HG03558 (cell line): ENCODE data around the gene ERP44.
"Not testable (repeated sequence)": the region's sequence is repeated elsewhere in the genome, so short reads cannot be mapped to it uniquely, and the experiment has no call there.

Source experiments
- ATAC-seq: cut with Tn5 transposase; IDR thresholded peaks from one replicate; pipeline ENCODE4 v1.9.1; 2021; ENCODE audit warnings: moderate number of reproducible peaks; ENCODE audit not compliant: unreplicated experiment; ENCODE audit errors: extremely low read depth

Gene ERP44

GRCh38 chr9:100098887-100099721 lies at the start of gene ERP44, which contains the start of gene INVS:
TSS of gene ERP44 (minus strand) at chr9:100099000. CDS start at chr9:100098840, 160 bp downstream.
TSS of gene INVS (plus strand) at chr9:100099243. CDS start at chr9:100104522, 5,279 bp downstream.
- ATAC-seq: peak; percentile 94

DNA sequence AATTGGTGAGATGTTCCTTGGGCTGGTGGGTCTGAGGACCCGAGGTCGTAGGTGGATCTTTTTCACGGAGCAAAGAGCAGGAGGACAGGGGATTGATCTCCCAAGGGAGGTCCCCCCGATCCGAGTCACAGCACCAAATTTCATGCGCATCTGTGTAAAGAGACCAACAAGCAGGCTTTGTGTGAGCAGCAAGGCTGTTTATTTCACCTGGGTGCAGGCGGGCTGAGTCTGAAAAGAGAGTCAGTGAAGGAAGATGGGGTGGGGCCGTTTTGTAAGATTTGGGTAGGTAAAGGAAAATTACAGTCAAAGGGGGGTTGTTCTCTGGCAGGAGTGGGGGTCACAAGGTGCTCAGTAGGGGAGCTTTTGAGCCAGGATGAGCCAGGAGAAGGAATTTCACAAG lies 47.2 kb upstream of the ERP44 start:
- not testable (repeated sequence) for ATAC-seq

DNA sequence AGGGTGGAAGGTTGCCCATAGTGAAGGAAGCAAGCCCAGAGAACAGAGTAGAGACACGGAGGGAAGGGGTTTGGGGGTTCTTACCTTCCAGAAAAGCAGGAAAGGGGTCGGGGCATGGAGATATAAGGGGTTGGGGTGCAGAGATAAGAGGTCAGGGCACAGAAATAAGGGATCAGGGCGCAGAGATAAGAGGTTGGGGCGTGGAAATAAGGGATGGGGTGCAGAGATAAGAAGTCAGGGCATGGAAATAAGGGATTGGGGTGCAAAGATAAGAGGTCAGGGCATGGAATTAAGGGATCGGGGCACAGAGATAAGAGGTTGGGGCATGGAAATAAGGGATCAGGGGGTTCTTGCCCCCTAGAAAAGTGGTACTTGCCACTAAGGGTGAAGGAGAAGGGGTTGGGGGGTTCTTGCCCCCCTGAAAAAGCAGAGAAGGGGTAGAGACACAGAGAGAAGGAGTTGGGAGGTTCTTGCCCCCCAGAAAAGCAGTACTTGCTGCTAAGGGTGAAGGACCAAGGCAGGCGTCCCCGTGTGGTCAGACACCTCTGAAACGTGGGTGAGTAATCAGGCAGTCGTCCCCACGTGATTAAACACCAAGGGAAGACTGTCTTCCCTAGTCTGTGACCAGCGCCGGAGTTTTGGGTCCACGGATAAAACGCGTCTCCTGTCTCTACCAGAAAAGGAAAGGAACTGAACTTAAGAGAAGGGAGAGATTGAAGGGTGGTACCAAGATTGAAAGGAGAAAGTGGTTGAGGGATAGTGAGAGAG lies 46.6 kb upstream of the ERP44 start:
- ATAC-seq: not testable (repeated sequence)

GRCh38 chr9:100141862-100142261 lies 43.1 kb upstream of the ERP44 start:
- not testable (repeated sequence) for ATAC-seq

- ATAC-seq: not testable (repeated sequence)
Observed at GRCh38 chr9:100140303-100140702, 41.5 kb upstream of the ERP44 start.

DNA sequence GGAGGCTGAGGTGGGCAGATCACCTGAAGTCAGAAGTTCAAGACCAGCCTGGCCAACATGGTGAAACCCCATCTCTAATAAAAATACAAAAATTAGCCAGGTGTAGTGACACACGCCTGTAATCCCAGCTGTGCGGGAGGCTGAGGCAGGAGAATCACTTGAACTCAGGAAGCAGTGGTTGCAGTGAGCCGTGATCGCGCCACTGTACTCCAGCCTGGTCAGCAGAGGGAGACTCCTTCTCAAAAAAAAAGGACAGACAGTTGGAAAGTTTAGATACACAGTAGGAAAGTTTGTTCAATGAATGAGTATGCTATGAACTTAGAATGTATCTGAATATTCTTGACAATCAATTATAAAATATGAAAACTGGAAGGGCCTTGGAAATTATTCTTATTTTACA lies 38.0 kb upstream of the ERP44 start:
- not testable (repeated sequence) for ATAC-seq

- ATAC-seq: no peak
Observed at GRCh38 chr9:100134731-100135130, 35.9 kb upstream of the ERP44 start.

DNA sequence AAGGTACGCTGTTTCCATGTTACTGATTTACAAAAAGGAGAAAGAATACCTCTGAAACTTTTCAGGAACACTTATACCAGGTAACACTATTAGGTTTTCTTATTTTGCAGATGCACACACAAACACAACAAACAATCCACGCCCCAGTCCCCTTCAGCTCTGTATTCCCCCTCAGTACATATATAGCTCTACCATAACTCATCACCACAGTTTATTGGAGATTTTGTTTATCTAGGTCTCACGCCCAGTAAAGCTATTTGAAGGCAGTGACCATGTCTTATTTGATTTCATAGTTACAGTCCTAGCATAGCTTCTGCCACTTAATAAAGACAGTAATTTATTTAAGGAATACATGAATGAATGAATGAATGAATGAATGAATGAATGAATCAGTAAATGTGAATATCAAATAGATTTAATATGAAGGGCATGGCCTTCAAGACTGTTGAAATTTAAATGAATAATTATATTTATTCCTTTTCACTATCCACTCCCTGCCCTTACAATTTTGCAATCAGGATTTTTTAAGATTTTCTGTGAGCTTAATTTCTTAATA lies 33.2 kb upstream of the ERP44 start:
- no peak for ATAC-seq

- ATAC-seq: no peak
Observed at GRCh38 chr9:100131216-100131615, 32.4 kb upstream of the ERP44 start.

DNA sequence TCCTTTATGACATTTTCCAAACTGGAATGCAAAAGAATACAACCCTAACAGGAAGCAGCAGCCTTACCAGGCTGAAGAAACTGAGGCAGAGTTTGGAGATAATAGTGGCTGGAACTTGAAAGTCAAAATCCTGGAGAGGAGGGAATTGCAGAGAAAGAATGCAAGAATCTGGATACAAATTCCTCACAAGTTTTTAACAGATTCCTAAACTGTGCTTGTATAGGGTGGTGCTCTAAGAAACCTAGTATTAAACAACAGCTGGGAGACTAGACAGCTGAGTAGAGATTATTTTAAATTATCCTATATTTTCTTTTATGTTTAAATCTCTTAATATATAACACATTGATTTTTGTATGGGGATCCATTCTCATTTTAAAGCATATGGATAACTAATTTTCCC lies 31.0 kb upstream of the ERP44 start:
- ATAC-seq: no peak

DNA sequence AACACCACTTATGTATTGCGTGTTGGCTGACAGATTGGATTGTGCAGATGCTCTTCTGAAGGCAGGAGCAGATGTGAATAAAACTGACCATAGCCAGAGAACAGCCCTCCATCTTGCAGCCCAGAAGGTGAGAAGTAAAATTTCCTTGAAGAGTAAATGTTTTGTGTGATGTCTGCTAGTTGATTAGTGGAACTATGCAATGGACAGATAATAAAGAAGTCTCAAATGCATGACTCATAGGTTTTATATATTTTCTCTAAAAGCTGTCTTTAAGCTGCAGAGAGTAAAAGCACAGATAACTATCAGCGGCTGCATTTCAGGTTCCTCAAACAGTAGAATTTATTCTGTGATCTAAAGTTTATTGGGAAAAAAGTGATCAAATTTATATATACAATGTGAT lies 27.6 kb upstream of the ERP44 start:
- no peak for ATAC-seq

DNA sequence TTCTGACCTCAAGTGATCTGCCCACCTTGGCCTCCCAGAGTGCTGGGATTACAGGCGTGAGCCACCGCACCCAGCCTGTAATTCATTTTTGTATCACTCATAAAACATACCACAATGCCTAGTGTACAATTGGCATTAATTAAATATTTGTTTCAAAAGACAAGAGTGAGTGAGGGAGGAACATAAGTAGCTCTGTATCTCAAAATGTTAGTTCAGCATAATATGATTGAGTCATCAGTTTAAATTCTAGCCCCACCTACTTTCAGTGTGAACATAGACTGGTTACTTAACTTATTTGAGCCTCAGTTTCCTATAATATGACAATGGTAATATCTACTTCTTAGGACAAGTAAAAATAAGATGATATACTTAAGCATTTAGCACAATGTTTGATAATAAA lies 27.1 kb upstream of the ERP44 start:
- ATAC-seq: no peak

- no peak for ATAC-seq
Observed at GRCh38 chr9:100125236-100125635, 26.4 kb upstream of the ERP44 start.

DNA sequence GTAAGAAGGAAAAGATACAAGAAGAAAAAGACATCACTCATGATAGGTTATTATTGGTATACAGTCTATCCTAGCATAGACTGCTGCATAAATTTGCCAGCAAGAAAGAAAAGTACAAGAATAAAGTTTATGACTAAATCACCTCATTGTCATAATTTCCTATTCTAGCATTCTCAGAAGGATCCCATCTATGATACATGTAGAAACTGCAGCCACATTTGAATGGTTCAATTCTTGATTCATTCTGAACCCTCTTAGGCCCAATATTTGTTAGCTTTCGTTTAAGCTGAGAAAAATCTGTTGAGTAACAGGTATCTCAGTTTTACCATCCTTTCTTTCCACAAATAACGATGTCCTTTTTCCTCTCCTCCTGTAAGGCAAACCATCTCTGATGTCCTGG lies 21.5 kb upstream of the ERP44 start:
- ATAC-seq: no peak

DNA sequence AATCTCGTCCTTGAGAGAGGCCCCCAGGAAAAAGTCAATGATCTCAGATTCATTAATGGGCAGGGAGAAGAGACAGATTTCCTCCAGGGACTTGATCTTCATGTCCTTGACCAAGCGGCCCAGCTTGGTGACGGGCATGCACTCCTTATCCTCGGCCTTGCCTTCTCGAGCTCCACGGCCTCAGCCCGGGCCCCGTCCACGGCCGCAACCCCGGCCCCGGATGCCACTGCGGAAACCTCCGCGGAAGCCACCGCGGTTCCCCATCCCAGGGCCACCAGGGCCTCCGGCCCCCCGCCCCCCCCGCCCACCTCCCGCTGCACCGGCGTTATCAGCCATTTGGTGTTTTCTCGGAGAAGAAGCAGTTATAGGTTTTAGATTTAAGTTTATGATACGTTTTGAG lies 18.5 kb upstream of the ERP44 start:
- no peak for ATAC-seq

- no peak for ATAC-seq
Observed at GRCh38 chr9:100112677-100113336, 14.0 kb upstream of the ERP44 start.

DNA sequence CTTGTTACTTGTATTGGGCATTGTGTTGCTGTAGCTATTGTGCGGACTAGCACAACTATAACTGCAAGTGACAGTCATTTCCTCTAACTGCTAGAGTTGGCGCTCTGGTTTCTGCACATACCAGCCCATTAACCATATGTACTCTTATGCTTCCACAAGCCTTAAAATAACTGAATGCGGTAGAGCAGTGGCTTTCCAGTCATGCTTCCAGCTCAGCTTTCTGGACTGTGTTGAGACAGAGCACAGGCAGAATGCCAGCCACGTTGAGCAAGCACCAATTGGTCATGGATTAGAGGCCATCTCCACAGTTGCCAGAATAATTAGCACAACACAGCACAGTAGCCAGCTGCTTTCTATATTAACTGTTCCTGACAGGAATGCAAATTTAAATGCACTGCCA lies 12.4 kb upstream of the ERP44 start:
- no peak for ATAC-seq

DNA sequence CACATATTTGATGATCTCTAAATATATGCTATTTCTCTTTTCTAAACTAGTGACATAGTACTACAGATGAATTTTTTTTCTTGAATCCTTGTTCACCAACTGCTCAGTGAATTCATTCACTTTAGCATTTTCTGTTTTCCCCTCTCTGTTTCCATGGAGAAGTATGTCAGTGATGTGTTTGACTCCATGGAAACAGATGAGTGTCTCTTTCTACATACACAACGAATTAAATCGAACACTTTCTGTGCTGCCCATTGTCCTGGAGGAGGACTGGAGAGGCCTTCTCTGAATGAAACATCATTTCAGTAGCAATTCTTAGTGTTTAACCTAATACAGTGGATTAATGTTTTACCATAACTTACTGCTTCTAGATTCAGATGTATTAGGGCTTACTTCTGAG lies 9.8 kb upstream of the ERP44 start:
- ATAC-seq: no peak

- ATAC-seq: no peak
Observed at GRCh38 chr9:100106616-100107015, 7.8 kb upstream of the ERP44 start.

- ATAC-seq: no peak
Observed at GRCh38 chr9:100105861-100106260, 7.1 kb upstream of the ERP44 start.

GRCh38 chr9:100104314-100104713 lies 5.5 kb upstream of the ERP44 start:
- no peak for ATAC-seq
